Neural cell (in vitro differentiated cells): ENCODE results near the gene TBC1D5.

ENCODE experiments used
- CTCF ChIP-seq: fragments of 450-650 bp; IDR thresholded peaks from 2 replicates; pipeline ENCODE4 v1.5.1; 2014; ENCODE audit warnings: antibody characterized with exemption, mild to moderate bottlenecking, moderate library complexity; ENCODE audit not compliant: poor library complexity, severe bottlenecking
- EP300 ChIP-seq: fragments of 450-650 bp; conservative IDR thresholded peaks from 2 replicates; pipeline ENCODE4 v1.6.1; 2014; ENCODE audit warnings: antibody characterized with exemption, mild to moderate bottlenecking, moderate library complexity; ENCODE audit not compliant: poor library complexity, severe bottlenecking
- EZH2 ChIP-seq: fragments of 200-600, 300-800 bp; shearing (Covaris generic), sonication (generic); IDR thresholded peaks from 2 replicates; pipeline ENCODE4 v1.6.1; 2014; ENCODE audit warnings: antibody characterized with exemption, low read length, borderline replicate concordance, mild to moderate bottlenecking; ENCODE audit not compliant: insufficient read depth, poor library complexity, severe bottlenecking
- MXI1 ChIP-seq: fragments of 450-650 bp; conservative IDR thresholded peaks from 2 replicates; pipeline ENCODE4 v1.6.1; 2014; ENCODE audit warnings: antibody characterized with exemption, mild to moderate bottlenecking; ENCODE audit not compliant: poor library complexity, severe bottlenecking
- POLR2AphosphoS5 ChIP-seq: IDR thresholded peaks from 2 replicates; pipeline ENCODE4 v1.6.1; 2012
- REST ChIP-seq: IDR thresholded peaks from 2 replicates; pipeline ENCODE4 v1.6.1; 2012; ENCODE audit warnings: borderline replicate concordance
- TAF1 ChIP-seq: IDR thresholded peaks from 2 replicates; pipeline ENCODE4 v1.6.1; 2012; ENCODE audit warnings: low read depth

- TF ChIP-seq CTCF, result no peak
- no peak for TF ChIP-seq POLR2AphosphoS5
- no peak for TF ChIP-seq MXI1
- no peak for TF ChIP-seq EZH2
- no peak for TF ChIP-seq EP300
- TF ChIP-seq TAF1, result no peak
- no peak for TF ChIP-seq REST
These were observed 28.0 kb downstream of the TBC1D5 start for GRCh38 chr3:17714473-17714872.
